Erythroblast (primary cell): ENCODE data around the gene STIM1.

ENCODE experiments used
- GATA1 ChIP-seq: IDR thresholded peaks from 2 replicates; pipeline ENCODE4 v1.6.1; 2011; ENCODE audit warnings: low read depth, mild to moderate bottlenecking, control low read depth, low read length, moderate library complexity
- POLR2A ChIP-seq: IDR thresholded peaks from 2 replicates; pipeline ENCODE4 v1.6.1; 2011; ENCODE audit warnings: mild to moderate bottlenecking, low read length

DNA sequence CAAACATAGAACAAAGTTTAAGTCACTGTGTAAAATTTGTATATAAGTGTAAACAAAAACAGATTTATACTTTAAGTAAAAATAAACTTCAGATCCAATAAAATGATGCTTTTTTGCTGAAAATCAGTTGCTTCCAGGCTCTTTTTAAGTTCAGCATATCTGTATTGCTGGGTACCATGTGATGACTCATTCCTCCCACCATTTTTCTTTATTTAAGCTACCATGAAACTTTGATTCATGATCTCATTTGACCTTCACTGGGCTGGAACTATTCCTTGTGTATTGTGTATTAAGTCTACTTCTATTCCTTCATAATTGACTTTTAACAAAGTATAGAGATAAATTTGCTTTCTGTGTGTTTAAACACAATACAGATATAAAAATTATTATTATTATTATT is 192.9 kb downstream of the STIM1 start:
- TF ChIP-seq POLR2A = no peak
- TF ChIP-seq GATA1 = no peak
